Measurements from ENCODE around the gene UMAD1. TPM values are rescaled to one million over a fixed set of nuclear protein-coding genes. Genes with fewer than 3 reads are reported as not detected.

UMAD1 gene
- total and polyA plus RNA-seq, 7 donors = 8.7 to 51.1 (median 15.6) TPM

- WGBS, 2 donors = 77 to 86% methylated on average over 3 of the region's 3 CpGs
- Histone ChIP-seq H3K4me3 (no peak overlapping the region), H3K27ac (no peak overlapping the region), H3K36me3 (no peaks in the 10 kb centered on the region), H3K4me1 (peaks cover 0 to 55% (median 23%) of the 10 kb centered on the region in 4 donors), H3K27me3 (no peaks in the 10 kb centered on the region), H3K9me3 (no peaks in the 10 kb centered on the region)
- TF ChIP-seq EP300 (IDR thresholded peaks at IDR 0.05) = no peak
- TF ChIP-seq POLR2A (IDR thresholded peaks at IDR 0.05) = no peak
- TF ChIP-seq CTCF (IDR thresholded peaks at IDR 0.05) = no peak
- TF ChIP-seq POLR2AphosphoS5 (IDR thresholded peaks at IDR 0.05) = no peak
- intact Hi-C loops (cut with DNase I) = loop anchor here (5.0 kb wide), 1 partner anchor 453 kb away; no protein-coding TSS in a partner anchor
- DNase-seq = no peak
Observed at GRCh38 chr7:7764520-7765396, 124.2 kb downstream of the UMAD1 start.

- H3K27ac ChIP-seq = no peak overlapping the region
- no peak overlapping the region for H3K4me3 ChIP-seq
- H3K27me3 ChIP-seq = no peaks in the 10 kb centered on the region
- DNase-seq = no peak
- no peaks in the 10 kb centered on the region for H3K36me3 ChIP-seq
- no peaks in the 10 kb centered on the region for H3K9me3 ChIP-seq
- intact Hi-C loops (cut with DNase I) = no loop called here
- TF ChIP-seq CTCF (IDR thresholded peaks at IDR 0.05) (no peak), EP300 (IDR thresholded peaks at IDR 0.05) (no peak), POLR2AphosphoS5 (IDR thresholded peaks at IDR 0.05) (no peak), POLR2A (IDR thresholded peaks at IDR 0.05) (no peak)
- H3K4me1 ChIP-seq = peaks cover 0 to 61% (median 24%) of the 10 kb centered on the region in 4 donors
Observed at GRCh38 chr7:7765422-7765821, 124.9 kb downstream of the UMAD1 start.

- H3K27ac ChIP-seq = no peak overlapping the region
- intact Hi-C loops (cut with DNase I) = no loop called here
- peaks cover 0 to 53% (median 22%) of the 10 kb centered on the region in 4 donors for H3K4me1 ChIP-seq
Observed at GRCh38 chr7:7766671-7767070, 126.1 kb downstream of the UMAD1 start.

GRCh38 chr7:7768977-7769709, 128.6 kb downstream of the UMAD1 start:
- peaks cover 0 to 47% (median 14%) of the 10 kb centered on the region in 4 donors for H3K4me1 ChIP-seq
- no peak overlapping the region for H3K27ac ChIP-seq
- WGBS, 2 donors = 94% methylated on average over 5 of the region's 5 CpGs
- no peaks in the 10 kb centered on the region for H3K27me3 ChIP-seq
- H3K36me3 ChIP-seq = no peaks in the 10 kb centered on the region
- TF ChIP-seq CTCF (IDR thresholded peaks at IDR 0.05) (no peak), POLR2A (IDR thresholded peaks at IDR 0.05) (no peak), EP300 (IDR thresholded peaks at IDR 0.05) (no peak), POLR2AphosphoS5 (IDR thresholded peaks at IDR 0.05) (no peak)
- no peak for DNase-seq
- intact Hi-C loops (cut with DNase I) = no loop called here
- no peak overlapping the region for H3K4me3 ChIP-seq
- H3K9me3 ChIP-seq = no peaks in the 10 kb centered on the region

More at GRCh38 chr7:7766671-7767070, 126.1 kb downstream of the UMAD1 start:
- no peak overlapping the region for H3K4me3 ChIP-seq
- H3K36me3 ChIP-seq = no peaks in the 10 kb centered on the region
- no peaks in the 10 kb centered on the region for H3K9me3 ChIP-seq
- no peaks in the 10 kb centered on the region for H3K27me3 ChIP-seq
- no peak for TF ChIP-seq POLR2AphosphoS5 (IDR thresholded peaks at IDR 0.05)
- no peak for TF ChIP-seq POLR2A (IDR thresholded peaks at IDR 0.05)
- no peak for TF ChIP-seq CTCF (IDR thresholded peaks at IDR 0.05)
- no peak for TF ChIP-seq EP300 (IDR thresholded peaks at IDR 0.05)
- no peak for DNase-seq

All from sigmoid colon (tissue), 7 donors.